HG03103 (cell line): Measurements from ENCODE around the gene SLC37A2.
"Not testable (repeated sequence)": the region's sequence is repeated elsewhere in the genome, so short reads cannot be mapped to it uniquely, and the experiment has no call there.

Experiments
- ATAC-seq: cut with Tn5 transposase; IDR thresholded peaks from one replicate; pipeline ENCODE4 v1.9.1; 2021; ENCODE audit warnings: low read depth; ENCODE audit not compliant: unreplicated experiment

The SLC37A2 gene

GRCh38 chr11:125062931-125063428 lies at the start of gene SLC37A2:
Gene SLC37A2 (plus strand): TSS chr11:125063305. CDS start chr11:125063368, 63 bp downstream.
- ATAC-seq, result peak; percentile 95

DNA sequence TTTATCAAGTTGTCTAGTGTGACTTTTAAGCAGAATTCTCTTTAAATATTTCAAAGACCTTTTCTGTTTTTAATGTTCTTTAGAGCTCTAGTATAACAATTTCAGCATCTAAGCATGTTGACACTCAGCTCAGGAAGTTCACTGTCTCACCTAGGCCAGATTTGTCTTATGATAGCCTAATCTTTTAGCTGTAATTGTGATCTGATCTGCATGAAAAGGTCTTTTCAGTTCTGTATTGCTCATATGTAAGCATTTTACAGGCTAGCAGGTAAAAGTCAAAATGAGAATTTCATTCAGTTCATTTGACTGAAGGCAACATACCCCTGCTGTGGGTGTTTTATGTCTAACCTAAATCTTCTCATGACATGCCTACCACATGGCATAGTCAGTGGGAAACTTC lies 46.7 kb upstream of the SLC37A2 start:
- ATAC-seq, result no peak

- ATAC-seq, result no peak
These were observed 42.8 kb upstream of the SLC37A2 start for GRCh38 chr11:125020342-125020741.

- ATAC-seq, result no peak
These were observed 40.6 kb upstream of the SLC37A2 start for GRCh38 chr11:125022551-125022950.

GRCh38 chr11:125025968-125026367 lies 37.1 kb upstream of the SLC37A2 start:
- ATAC-seq, result no peak

GRCh38 chr11:125029431-125029830 lies 33.7 kb upstream of the SLC37A2 start:
- ATAC-seq, result not testable (repeated sequence)

DNA sequence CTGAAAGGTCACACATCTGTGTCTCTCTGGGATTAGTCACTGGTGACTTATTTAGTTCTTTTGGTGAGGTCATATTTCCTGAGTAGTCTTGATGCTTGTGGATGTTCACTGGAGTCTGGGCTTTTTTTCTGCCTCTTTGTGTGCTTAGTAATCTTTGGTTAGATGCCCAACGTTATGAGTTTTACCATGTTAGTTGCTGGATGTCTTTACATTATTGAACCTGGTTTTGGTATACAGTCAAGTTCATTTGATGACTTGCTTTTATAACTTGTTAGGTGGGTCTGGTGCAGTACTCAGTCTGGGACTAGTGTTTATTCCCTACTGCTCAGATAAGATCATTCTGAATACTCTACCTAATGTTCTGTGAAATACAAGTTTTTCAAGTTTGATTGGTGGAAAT lies 26.2 kb upstream of the SLC37A2 start:
- ATAC-seq, result no peak

DNA sequence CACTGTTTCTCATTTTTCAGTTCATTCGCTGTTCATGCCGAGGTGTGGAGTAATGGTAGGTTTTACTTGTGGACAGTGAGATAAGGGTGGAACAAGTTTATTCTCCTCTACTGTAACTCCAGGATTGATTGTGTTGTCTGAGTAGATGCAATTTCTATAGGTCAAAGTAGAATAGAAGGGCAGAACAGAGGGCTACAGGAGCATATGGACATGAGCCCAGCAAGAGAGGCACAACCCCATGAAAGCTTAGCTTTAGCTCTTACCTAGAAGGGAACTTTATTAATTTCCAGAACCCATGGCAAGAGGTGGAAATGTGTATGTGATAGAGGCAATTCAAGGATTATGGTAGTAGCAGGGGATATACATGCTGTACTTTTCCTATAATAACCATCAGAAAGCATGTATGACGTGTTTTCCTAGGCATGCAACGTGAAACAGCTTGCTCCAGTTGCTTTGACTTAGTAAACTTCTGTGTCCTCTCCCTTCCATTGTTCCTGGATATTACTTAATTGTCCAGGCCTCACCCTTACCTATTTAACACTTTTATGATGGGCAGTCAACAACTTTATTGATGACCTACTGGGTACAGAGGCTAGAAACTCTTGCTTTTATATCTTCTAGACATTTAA lies 13.8 kb upstream of the SLC37A2 start:
- no peak for ATAC-seq

DNA sequence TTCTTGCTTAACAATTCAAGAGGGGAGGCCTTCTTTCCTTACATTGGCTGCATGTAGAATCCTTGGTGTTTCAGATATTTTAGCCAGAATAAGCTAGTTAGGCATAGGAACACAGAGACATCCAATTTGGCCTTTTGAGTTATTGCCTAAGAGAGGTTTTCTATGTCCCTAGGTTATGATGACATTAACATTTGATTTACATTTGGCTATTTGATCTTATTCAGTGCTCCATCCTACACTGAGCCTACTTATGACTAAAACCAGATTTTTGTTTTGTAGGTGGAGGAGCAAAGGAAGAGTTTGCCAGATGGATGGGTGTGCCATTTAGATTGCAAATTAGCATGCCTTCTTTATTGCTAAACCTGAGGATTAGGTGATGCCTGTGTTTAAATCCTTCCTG lies 11.1 kb upstream of the SLC37A2 start:
- no peak for ATAC-seq

GRCh38 chr11:125053167-125053566 lies 9.9 kb upstream of the SLC37A2 start:
- no peak for ATAC-seq

GRCh38 chr11:125055107-125055715 lies 7.9 kb upstream of the SLC37A2 start:
- no peak for ATAC-seq

DNA sequence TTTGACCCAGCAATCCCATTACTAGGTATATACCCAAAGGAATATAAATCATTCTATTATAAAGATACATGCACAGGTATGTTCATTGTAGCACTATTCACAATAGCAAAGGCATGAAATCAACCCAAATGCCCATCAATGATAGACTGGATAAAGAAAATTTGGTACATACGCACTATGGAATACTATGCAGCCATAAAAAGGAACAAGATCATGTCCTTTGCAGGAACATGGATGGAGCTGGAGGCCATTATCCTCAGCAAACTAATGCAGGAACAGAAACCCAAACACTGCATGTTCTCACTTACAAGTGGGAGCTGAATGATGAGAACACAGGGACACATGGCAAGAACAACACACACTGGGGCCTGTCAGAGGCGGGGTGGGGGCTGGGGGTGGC lies 7.0 kb upstream of the SLC37A2 start:
- not testable (repeated sequence) for ATAC-seq

DNA sequence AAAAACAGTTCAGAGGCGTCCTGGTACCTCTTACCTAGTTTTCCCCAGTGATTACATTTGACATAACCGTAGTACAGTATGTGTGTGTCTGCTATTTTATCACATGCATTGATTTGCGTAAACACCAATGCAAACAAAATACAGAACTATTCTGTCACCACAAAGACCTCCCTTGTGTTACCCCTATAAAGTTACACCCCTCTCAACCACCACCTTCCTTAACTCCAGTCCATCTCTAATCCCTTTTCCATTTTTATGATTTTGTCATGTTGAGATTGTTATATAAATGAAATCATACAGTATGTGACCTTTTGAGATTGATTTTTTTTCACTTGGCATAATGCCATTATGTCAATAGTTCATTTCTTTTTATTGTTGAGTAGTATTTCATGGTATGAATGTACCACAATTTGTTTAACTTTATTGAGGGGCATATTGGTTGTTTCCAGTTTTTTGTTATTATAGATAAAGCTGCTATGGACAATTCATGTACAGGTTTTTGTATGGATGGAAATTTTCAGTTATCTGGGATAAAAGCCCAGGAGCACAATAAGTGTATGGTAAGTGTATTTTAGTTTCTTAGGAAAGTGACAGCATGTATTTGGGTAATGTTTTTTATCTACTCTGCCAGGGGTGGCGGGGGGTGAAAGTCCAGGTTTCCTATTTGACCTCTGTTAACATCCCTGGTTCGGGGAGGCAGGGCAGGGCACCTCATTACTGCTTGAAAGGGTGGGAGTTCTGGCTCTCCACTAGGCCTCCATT lies 6.0 kb upstream of the SLC37A2 start:
- no peak for ATAC-seq

GRCh38 chr11:125057693-125058016 lies 5.5 kb upstream of the SLC37A2 start:
- ATAC-seq, result no peak

DNA sequence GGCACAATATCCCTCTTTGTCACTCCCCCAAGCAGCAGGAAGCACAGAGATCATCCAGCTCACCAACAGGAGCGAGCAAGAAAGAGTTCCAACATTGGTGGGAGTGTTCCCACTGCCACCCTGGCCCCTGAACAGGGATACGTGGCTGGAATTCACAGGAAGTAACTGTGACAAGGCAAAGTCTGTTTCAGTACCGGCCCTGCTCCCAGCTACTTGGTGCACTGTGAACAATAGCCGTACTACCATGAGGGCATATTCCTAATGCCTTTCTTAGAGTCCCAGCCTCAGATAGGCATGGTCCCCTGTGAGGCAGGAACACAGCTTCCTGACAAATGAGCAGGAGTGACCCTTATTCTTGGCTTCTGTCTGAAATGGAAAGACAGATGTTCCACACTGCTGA lies 1.8 kb upstream of the SLC37A2 start:
- ATAC-seq, result no peak

DNA sequence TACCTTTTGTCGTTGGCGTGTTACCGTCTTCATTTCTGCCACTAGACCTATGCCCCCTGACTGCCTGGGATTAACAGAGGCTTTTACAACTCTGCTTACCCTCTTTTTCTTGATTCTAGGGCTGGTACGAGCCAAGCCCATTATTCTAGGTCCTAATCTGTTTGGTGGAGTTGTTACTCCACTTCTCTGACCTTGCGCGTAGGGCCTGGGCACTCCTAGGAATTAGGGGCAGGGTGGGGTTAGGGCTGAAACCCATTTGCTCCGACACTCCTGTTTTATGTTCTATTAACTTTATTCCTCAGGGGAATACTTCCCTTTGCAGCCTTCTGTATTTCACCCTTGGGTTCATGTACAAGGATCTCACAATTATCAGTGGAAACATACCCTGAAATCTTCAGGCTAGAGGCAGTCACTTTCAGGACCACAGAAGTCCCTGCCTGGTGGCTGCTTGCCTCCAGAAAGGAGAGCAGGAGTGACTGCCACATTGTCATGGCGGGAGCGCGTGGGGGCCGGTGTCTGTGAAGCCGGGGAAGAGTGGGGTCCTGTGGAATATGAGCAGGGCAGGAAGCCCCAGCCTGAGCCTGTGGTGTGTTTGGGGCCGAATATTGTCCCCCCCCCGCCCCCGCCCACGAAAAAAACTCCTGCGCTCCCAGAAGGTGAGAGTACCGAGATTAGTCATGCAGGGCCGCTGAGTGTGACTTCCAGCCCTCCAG lies 731 bp upstream of the SLC37A2 start:
- ATAC-seq, result peak; percentile 4

DNA sequence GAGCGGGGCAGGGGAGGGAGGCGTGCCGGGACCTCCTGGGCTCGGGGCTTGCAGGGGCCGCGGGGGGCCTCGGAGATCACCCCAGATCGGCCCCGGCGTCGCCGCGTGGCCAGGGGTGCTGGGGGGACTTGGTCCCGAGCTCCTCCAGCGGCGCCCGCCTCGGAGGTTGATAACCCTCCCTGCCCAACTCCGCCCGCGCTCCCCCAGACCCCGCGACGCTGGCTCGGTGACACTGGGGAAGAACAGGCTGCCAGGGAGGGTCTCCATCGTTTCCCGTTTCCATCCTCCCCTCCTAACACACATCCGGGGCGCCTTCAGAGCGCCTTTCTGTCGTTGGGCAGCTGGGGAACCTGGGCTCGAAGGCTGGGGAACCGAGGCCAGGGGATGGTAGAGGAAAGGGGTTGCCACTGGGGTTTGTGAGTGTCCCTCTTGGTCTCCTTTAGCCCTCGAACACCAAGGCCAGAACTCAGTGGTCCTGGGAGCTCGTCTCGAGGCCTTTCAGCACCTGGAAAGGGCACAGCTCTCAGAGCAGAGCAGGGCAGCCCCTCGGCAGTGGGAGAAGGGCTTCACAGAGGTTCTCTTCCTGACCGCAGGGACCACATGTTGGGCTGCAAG lies 431 bp downstream of the SLC37A2 start:
- ATAC-seq, result peak; percentile 26

DNA sequence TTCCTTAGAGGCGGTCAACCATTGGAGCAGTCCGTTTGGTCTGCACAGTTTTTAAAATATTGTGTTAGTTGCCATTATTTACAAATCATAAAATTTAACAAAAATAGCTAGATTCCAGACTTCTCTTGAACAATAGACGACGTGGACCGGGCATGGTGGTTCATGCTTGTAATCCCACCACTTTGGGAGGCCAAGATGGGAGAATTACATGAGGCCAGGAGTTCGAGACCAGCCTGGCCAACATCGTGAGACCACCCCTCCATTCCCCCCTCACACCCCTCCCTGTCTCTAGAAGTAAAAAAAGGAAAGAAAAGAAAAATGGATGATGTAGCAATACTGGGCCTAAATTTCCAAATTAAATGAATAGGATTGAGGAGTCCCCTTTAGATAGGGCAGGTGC lies 965 bp downstream of the SLC37A2 start:
- ATAC-seq, result no peak

- no peak for ATAC-seq
These were observed 5.3 kb downstream of the SLC37A2 start for GRCh38 chr11:125068368-125068767.

GRCh38 chr11:125069008-125069407 lies 5.9 kb downstream of the SLC37A2 start:
- no peak for ATAC-seq

GRCh38 chr11:125069796-125070195 lies 6.7 kb downstream of the SLC37A2 start:
- ATAC-seq, result no peak
